Renal cortex interstitium (tissue), 3 donors: Measurements from ENCODE around the gene CLEC4C. TPM values are rescaled to one million over a fixed set of nuclear protein-coding genes. Genes with fewer than 3 reads are reported as not detected.

Source experiments
- polyA plus RNA-seq, 3 donors: library from polyadenylated mRNA; unstranded; fragments of 120-200 nt; gene quantifications; one replicate each; pipeline ENCODE4 v1.2.1, GENCODE V29; 2013; ENCODE audit not compliant: insufficient read length in 3 of 3

Gene CLEC4C
- polyA plus RNA-seq, 3 donors: 0.15 to 0.16 TPM; not detected in 1

Other genes starting within 250 kb of the CLEC4C start
- 10 to 100 TPM in 2 of 3 donors, 1 to 10 TPM in 1; 8.7 to 11.5 (median 10.5) TPM for gene CD163, start 243.6 kb downstream of the CLEC4C start, polyA plus RNA-seq
- gene APOBEC1, start 81.5 kb downstream of the CLEC4C start, polyA plus RNA-seq: not detected
- gene GDF3, start 51.6 kb downstream of the CLEC4C start, polyA plus RNA-seq: under 1 TPM; 0.20 to 0.83 (median 0.59) TPM
- gene DPPA3, start 35.9 kb downstream of the CLEC4C start, polyA plus RNA-seq: not detected
- gene NANOGNB, start 17.8 kb upstream of the CLEC4C start, polyA plus RNA-seq: not detected
- gene NANOG, start 42.0 kb upstream of the CLEC4C start, polyA plus RNA-seq: under 1 TPM; 0.16 to 0.53 (median 0.17) TPM
- under 1 TPM; 0.29 to 0.73 (median 0.46) TPM for gene SLC2A14, start 125.5 kb upstream of the CLEC4C start, polyA plus RNA-seq
- 10 to 100 TPM; 16.3 to 31.4 (median 25.3) TPM for gene SLC2A3, start 188.8 kb upstream of the CLEC4C start, polyA plus RNA-seq